Ishikawa (cell line): ENCODE data around the gene COL4A2.

ENCODE experiments used
- CEBPB ChIP-seq: IDR thresholded peaks from 2 replicates; pipeline ENCODE4 v1.6.1; 2012
- CREB1 ChIP-seq: IDR thresholded peaks from 2 replicates; pipeline ENCODE4 v1.6.1; 2012; ENCODE audit warnings: low read depth
- EP300 ChIP-seq: IDR thresholded peaks from 2 replicates; pipeline ENCODE4 v1.6.1; 2012; ENCODE audit warnings: borderline replicate concordance
- FOXM1 ChIP-seq: IDR thresholded peaks from 2 replicates; pipeline ENCODE4 v1.6.1; 2012; ENCODE audit warnings: low read depth, borderline replicate concordance
- NFIC ChIP-seq: IDR thresholded peaks from 2 replicates; pipeline ENCODE4 v1.6.1; 2012
- RAD21 ChIP-seq: IDR thresholded peaks from 2 replicates; pipeline ENCODE4 v1.6.1; 2012; ENCODE audit warnings: low read depth
- TCF12 ChIP-seq: IDR thresholded peaks from 2 replicates; pipeline ENCODE4 v1.6.1; 2012; ENCODE audit warnings: low read depth
- USF1 ChIP-seq: IDR thresholded peaks from 2 replicates; pipeline ENCODE4 v1.6.1; 2012
- YY1 ChIP-seq: IDR thresholded peaks from 2 replicates; pipeline ENCODE4 v1.6.1; 2012; ENCODE audit warnings: low read depth
- TF ChIP-seq, protein P1 (sequence below): IDR thresholded peaks from 2 replicates; pipeline ENCODE4 v1.6.1; 2012; ENCODE audit warnings: low read depth, mild to moderate bottlenecking
- TF ChIP-seq, protein P2 (sequence below): IDR thresholded peaks from 2 replicates; pipeline ENCODE4 v1.6.1; 2012

DNA sequence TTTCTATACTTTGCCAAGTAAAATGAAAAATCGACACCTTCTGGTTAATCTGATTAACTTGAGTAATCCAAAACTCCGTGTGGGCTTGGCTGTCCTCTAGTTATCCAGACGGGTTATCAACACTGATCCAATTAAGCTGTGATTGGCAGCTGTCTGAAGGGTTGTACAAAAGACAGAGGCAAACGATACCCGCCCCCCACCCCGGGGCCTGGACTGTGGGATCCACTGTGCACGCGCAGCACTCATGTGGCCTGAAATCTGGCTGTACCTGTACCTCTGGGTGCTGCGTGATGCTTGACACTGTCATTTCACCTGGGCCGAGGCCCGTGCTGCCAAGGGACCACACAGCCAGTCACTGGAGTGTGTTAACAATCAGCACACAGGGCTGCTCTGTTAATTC, 53.5 kb downstream of the COL4A2 start:
- TF ChIP-seq YY1 (no peak), CREB1 (no peak), CEBPB (no peak), EP300 (no peak), USF1 (no peak), RAD21 (no peak), FOXM1 (no peak), TCF12 (no peak), NFIC (no peak)
- TF ChIP-seq, protein P1, sequence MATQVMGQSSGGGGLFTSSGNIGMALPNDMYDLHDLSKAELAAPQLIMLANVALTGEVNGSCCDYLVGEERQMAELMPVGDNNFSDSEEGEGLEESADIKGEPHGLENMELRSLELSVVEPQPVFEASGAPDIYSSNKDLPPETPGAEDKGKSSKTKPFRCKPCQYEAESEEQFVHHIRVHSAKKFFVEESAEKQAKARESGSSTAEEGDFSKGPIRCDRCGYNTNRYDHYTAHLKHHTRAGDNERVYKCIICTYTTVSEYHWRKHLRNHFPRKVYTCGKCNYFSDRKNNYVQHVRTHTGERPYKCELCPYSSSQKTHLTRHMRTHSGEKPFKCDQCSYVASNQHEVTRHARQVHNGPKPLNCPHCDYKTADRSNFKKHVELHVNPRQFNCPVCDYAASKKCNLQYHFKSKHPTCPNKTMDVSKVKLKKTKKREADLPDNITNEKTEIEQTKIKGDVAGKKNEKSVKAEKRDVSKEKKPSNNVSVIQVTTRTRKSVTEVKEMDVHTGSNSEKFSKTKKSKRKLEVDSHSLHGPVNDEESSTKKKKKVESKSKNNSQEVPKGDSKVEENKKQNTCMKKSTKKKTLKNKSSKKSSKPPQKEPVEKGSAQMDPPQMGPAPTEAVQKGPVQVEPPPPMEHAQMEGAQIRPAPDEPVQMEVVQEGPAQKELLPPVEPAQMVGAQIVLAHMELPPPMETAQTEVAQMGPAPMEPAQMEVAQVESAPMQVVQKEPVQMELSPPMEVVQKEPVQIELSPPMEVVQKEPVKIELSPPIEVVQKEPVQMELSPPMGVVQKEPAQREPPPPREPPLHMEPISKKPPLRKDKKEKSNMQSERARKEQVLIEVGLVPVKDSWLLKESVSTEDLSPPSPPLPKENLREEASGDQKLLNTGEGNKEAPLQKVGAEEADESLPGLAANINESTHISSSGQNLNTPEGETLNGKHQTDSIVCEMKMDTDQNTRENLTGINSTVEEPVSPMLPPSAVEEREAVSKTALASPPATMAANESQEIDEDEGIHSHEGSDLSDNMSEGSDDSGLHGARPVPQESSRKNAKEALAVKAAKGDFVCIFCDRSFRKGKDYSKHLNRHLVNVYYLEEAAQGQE, result no peak
- TF ChIP-seq, protein P2, sequence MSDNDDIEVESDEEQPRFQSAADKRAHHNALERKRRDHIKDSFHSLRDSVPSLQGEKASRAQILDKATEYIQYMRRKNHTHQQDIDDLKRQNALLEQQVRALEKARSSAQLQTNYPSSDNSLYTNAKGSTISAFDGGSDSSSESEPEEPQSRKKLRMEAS, result no peak
